ENCODE measurements around the gene ATG4D. TPM values are rescaled to one million over a fixed set of nuclear protein-coding genes. Genes with fewer than 3 reads are reported as not detected.
A peak's percentile ranks its signal among the peaks of the same experiment; 100 is the strongest.

Gene ATG4D
- total RNA-seq, 1 experiment from 2014 or later, result 59.4 TPM

GRCh38 chr19:10505583-10506229 is 38.0 kb upstream of the ATG4D start (continued):
- TF ChIP-seq, protein P1, sequence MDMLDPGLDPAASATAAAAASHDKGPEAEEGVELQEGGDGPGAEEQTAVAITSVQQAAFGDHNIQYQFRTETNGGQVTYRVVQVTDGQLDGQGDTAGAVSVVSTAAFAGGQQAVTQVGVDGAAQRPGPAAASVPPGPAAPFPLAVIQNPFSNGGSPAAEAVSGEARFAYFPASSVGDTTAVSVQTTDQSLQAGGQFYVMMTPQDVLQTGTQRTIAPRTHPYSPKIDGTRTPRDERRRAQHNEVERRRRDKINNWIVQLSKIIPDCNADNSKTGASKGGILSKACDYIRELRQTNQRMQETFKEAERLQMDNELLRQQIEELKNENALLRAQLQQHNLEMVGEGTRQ (CRISPR knock-in tag; IDR thresholded peaks at IDR 0.05), result peak; percentile 69
- TF ChIP-seq, protein P2, sequence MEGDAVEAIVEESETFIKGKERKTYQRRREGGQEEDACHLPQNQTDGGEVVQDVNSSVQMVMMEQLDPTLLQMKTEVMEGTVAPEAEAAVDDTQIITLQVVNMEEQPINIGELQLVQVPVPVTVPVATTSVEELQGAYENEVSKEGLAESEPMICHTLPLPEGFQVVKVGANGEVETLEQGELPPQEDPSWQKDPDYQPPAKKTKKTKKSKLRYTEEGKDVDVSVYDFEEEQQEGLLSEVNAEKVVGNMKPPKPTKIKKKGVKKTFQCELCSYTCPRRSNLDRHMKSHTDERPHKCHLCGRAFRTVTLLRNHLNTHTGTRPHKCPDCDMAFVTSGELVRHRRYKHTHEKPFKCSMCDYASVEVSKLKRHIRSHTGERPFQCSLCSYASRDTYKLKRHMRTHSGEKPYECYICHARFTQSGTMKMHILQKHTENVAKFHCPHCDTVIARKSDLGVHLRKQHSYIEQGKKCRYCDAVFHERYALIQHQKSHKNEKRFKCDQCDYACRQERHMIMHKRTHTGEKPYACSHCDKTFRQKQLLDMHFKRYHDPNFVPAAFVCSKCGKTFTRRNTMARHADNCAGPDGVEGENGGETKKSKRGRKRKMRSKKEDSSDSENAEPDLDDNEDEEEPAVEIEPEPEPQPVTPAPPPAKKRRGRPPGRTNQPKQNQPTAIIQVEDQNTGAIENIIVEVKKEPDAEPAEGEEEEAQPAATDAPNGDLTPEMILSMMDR (IDR thresholded peaks at IDR 0.05), result peak; percentile 90
- TF ChIP-seq GTF2I (CRISPR knock-in tag; conservative IDR thresholded peaks at IDR 0.05), result 0 out of 2 replicates have a peak, but pooled peaks have one; percentile 50
- TF ChIP-seq, protein P3, sequence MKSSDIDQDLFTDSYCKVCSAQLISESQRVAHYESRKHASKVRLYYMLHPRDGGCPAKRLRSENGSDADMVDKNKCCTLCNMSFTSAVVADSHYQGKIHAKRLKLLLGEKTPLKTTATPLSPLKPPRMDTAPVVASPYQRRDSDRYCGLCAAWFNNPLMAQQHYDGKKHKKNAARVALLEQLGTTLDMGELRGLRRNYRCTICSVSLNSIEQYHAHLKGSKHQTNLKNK (CRISPR knock-in tag; IDR thresholded peaks at IDR 0.05), result no peak
- TF ChIP-seq TEAD1 (CRISPR knock-in tag; IDR thresholded peaks at IDR 0.05), result no peak
- TF ChIP-seq ZNF532 (CRISPR knock-in tag; IDR thresholded peaks at IDR 0.05; ENCODE audit: borderline replicate concordance), result no peak
- TF ChIP-seq ZNF281 (CRISPR knock-in tag; IDR thresholded peaks at IDR 0.05), result no peak
- no peak for TF ChIP-seq OVOL2 (CRISPR knock-in tag; IDR thresholded peaks at IDR 0.05; ENCODE audit: borderline replicate concordance)
- no peak for TF ChIP-seq FOXJ3 (CRISPR knock-in tag; IDR thresholded peaks at IDR 0.05; ENCODE audit: borderline replicate concordance)
- TF ChIP-seq, protein P4, sequence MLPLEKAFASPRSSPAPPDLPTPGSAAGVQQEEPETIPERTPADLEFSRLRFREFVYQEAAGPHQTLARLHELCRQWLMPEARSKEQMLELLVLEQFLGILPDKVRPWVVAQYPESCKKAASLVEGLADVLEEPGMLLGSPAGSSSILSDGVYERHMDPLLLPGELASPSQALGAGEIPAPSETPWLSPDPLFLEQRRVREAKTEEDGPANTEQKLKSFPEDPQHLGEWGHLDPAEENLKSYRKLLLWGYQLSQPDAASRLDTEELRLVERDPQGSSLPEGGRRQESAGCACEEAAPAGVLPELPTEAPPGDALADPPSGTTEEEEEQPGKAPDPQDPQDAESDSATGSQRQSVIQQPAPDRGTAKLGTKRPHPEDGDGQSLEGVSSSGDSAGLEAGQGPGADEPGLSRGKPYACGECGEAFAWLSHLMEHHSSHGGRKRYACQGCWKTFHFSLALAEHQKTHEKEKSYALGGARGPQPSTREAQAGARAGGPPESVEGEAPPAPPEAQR (CRISPR knock-in tag; IDR thresholded peaks at IDR 0.05), result no peak
- TF ChIP-seq, protein P5, sequence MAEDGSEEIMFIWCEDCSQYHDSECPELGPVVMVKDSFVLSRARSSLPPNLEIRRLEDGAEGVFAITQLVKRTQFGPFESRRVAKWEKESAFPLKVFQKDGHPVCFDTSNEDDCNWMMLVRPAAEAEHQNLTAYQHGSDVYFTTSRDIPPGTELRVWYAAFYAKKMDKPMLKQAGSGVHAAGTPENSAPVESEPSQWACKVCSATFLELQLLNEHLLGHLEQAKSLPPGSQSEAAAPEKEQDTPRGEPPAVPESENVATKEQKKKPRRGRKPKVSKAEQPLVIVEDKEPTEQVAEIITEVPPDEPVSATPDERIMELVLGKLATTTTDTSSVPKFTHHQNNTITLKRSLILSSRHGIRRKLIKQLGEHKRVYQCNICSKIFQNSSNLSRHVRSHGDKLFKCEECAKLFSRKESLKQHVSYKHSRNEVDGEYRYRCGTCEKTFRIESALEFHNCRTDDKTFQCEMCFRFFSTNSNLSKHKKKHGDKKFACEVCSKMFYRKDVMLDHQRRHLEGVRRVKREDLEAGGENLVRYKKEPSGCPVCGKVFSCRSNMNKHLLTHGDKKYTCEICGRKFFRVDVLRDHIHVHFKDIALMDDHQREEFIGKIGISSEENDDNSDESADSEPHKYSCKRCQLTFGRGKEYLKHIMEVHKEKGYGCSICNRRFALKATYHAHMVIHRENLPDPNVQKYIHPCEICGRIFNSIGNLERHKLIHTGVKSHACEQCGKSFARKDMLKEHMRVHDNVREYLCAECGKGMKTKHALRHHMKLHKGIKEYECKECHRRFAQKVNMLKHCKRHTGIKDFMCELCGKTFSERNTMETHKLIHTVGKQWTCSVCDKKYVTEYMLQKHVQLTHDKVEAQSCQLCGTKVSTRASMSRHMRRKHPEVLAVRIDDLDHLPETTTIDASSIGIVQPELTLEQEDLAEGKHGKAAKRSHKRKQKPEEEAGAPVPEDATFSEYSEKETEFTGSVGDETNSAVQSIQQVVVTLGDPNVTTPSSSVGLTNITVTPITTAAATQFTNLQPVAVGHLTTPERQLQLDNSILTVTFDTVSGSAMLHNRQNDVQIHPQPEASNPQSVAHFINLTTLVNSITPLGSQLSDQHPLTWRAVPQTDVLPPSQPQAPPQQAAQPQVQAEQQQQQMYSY (CRISPR knock-in tag; IDR thresholded peaks at IDR 0.05), result no peak
- no peak for TF ChIP-seq E2F4 (CRISPR knock-in tag; IDR thresholded peaks at IDR 0.05; ENCODE audit: borderline replicate concordance, low read depth)
